Measurements from ENCODE around the gene ISCU.

DNA sequence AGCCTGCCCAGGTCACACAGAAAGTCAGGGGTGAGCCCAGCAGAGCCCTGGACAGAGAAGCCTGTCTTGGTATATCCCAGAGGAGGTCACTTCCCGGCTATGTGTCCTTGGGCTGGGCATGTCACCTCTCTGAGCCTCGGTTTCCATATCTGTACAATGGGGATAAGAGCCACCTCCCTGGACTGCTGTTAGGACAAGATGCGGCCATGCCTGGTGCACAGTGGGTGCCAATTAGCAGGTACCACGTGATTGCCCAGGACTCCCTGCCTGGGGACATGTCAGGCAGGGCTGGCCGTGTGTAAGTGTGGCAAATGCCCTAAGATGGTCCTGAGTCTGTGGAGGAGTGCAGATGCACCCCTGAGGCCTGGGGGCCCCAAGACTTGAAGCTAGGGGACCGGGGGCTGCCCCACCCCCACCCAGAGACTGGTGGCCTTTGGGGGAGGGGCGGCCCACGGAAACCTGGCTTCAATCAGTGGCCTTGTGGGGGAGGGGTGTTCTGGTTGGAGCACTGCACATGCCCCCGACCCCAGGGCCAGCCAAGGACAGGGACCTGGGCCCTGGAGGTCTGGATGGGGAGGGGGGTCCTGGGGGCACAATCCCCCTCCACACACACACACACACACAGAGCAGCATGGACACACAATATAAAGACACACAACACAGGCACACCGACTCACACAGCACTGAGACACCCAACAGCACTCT lies 34.6 kb downstream of the ISCU start:
- no peak for TF ChIP-seq GATA2 (IDR thresholded peaks at IDR 0.05; ENCODE audit: low read depth, low read length)
- no peak for TF ChIP-seq GATA3 (IDR thresholded peaks at IDR 0.05; ENCODE audit: low read depth, low read length)
